Measurements from ENCODE around the gene TMEM234. TPM values are rescaled to one million over a fixed set of nuclear protein-coding genes. Genes with fewer than 3 reads are reported as not detected.

The TMEM234 gene

GRCh38 chr1:32172621-32173245, 49.4 kb downstream of the TMEM234 start:
- Histone ChIP-seq H3K27ac (ENCODE audit: low read depth, low read length) (no peak overlapping the region), H3K27me3 (ENCODE audit: insufficient read depth, low read length, poor library complexity) (no peaks in the 10 kb centered on the region), H2BK120ac (ENCODE audit: low read depth, low read length) (no peak overlapping the region), H3K56ac (ENCODE audit: low read length) (no peak overlapping the region), H4K8ac (ENCODE audit: low read depth, low read length) (no peak overlapping the region), H3K4me1 (ENCODE audit: control insufficient read depth, low read depth, low read length) (no peaks in the 10 kb centered on the region), H3K23ac (ENCODE audit: low read length) (no peak overlapping the region), H3K4ac (ENCODE audit: low read depth, low read length) (no peak overlapping the region), H3K18ac (ENCODE audit: low read length) (no peak overlapping the region), H3K4me2 (ENCODE audit: low read length) (no peak overlapping the region), H3K79me2 (ENCODE audit: control insufficient read depth, insufficient read depth, low read length) (no peaks in the 10 kb centered on the region), H3K79me1 (ENCODE audit: low read length) (no peaks in the 10 kb centered on the region), H3K36me3 (ENCODE audit: control insufficient read depth, insufficient read depth, low read length) (peaks cover 2% of the 10 kb centered on the region), H2BK15ac (replicated peaks; ENCODE audit: low read depth) (no peak overlapping the region), H4K5ac (ENCODE audit: low read length) (no peak overlapping the region), H2BK5ac (ENCODE audit: low read length) (no peak overlapping the region), H3K4me3 (ENCODE audit: low read length) (no peak overlapping the region), H2AK5ac (ENCODE audit: low read length) (no peak overlapping the region), H3K9ac (ENCODE audit: low read length) (no peak overlapping the region)
- no CpG with 5 or more reads among the region's 1 CpG for WGBS (ENCODE audit: extremely low coverage, insufficient coverage, low lambda C conversion rate)
- no peak for DNase-seq

DNA sequence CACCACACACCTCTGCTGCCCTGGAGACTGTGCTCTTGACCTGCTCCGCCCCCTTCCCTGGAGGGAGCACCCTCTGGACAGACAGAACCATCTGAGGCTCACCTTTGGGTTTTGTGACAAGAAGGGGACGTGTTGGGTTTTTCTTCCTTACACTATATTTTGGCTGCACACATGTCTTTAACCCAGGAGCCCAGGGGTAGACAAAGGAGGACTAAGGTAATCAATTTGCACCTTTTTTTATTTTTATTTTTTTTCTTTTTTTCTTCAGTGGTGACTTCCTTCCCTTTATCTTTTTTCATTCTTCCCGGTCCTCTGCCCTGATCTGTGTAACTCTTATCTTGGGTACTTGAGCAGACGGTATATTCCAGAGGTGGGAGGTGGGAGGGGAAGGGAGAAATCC, 51.2 kb downstream of the TMEM234 start:
- Histone ChIP-seq H4K8ac (ENCODE audit: low read depth, low read length) (no peak overlapping the region), H2AK5ac (ENCODE audit: low read length) (no peak overlapping the region), H3K27me3 (ENCODE audit: insufficient read depth, low read length, poor library complexity) (no peaks in the 10 kb centered on the region), H2BK5ac (ENCODE audit: low read length) (no peak overlapping the region), H3K4me1 (ENCODE audit: control insufficient read depth, low read depth, low read length) (no peaks in the 10 kb centered on the region), H3K4me2 (ENCODE audit: low read length) (no peak overlapping the region), H3K27ac (ENCODE audit: low read depth, low read length) (no peak overlapping the region), H2BK15ac (replicated peaks; ENCODE audit: low read depth) (no peak overlapping the region), H3K18ac (ENCODE audit: low read length) (no peak overlapping the region), H3K79me1 (ENCODE audit: low read length) (no peaks in the 10 kb centered on the region), H2BK120ac (ENCODE audit: low read depth, low read length) (no peak overlapping the region), H3K56ac (ENCODE audit: low read length) (no peak overlapping the region), H4K5ac (ENCODE audit: low read length) (no peak overlapping the region), H3K9ac (ENCODE audit: low read length) (no peak overlapping the region), H3K79me2 (ENCODE audit: control insufficient read depth, insufficient read depth, low read length) (no peaks in the 10 kb centered on the region), H3K36me3 (ENCODE audit: control insufficient read depth, insufficient read depth, low read length) (peaks cover 3% of the 10 kb centered on the region), H3K4me3 (ENCODE audit: low read length) (no peak overlapping the region), H3K4ac (ENCODE audit: low read depth, low read length) (no peak overlapping the region), H3K23ac (ENCODE audit: low read length) (no peak overlapping the region)
- WGBS (ENCODE audit: extremely low coverage, insufficient coverage, low lambda C conversion rate), result no CpG with 5 or more reads among the region's 4 CpGs
- DNase-seq, result no peak

Small RNA genes within 50 kb of the gene (small RNA-seq; reads per million reads assigned to genes)
- not detected for gene RF00017 (ENCODE audit: insufficient read depth)

All from mesendoderm (in vitro differentiated cells).